HepG2 (cell line): ENCODE measurements around the gene STOM. TPM values are rescaled to one million over a fixed set of nuclear protein-coding genes. Genes with fewer than 3 reads are reported as not detected.

ENCODE experiments used
- ATAC-seq: fragments of 200-7000 bp; cut with Tn5 transposase; 3 replicates; pipeline ENCODE4 v1.9.1; 2020; ENCODE audit warnings: mild to moderate bottlenecking, moderate library complexity
- BruUV-seq: library from RNA; stranded (reverse); fragments of 400-500 nt; replicated peaks from 2 replicates; lab custom pipeline; 2021; lab: Mats Ljungman, UMichigan
- CTCF ChIA-PET: fragments of 300-600 bp; formaldehyde crosslinking; extraction: SDS; loops from one replicate; lab custom pipeline; 2021; ENCODE audit warnings: low total read pairs, inconsistent platforms, low intra/inter-chr PET ratio; lab: Yijun Ruan, JAX
- POLR2A ChIA-PET: fragments of 350-600 bp; sonication (Branson Sonifier 250); formaldehyde crosslinking; loops from one replicate; lab custom pipeline; 2020; ENCODE audit warnings: antibody characterized with exemption, inconsistent platforms; lab: Yijun Ruan, JAX
- DNase-seq: peaks from one replicate; pipeline ENCODE4 v3.0.0-alpha.2; 2015; ENCODE audit warnings: low spot score
- FAIRE-seq: peaks from 3 replicates; lab custom pipeline; 2011; peaks lifted over from hg19 to GRCh38; lab: Jason Lieb, UNC
- H2AFZ ChIP-seq: one replicate; pipeline ENCODE4 v1.6.1; 2011; ENCODE audit warnings: low read length, inconsistent platforms
- H3K27ac ChIP-seq: fragments of 300-600 bp; 3 replicates; pipeline ENCODE4 v1.8.0; 2011; ENCODE audit warnings: mixed run types, mild to moderate bottlenecking, mixed read lengths, low read length, inconsistent platforms; ENCODE audit not compliant: insufficient read depth; ENCODE audit errors: extremely low read length
- H3K27me3 ChIP-seq, 2 experiments: fragments of 200-600 bp in 1 of 2; 2 replicates in 1 of 2; 3 replicates in 1 of 2; pipeline versions ENCODE4 v1.6.0 to v1.8.0; 2011; ENCODE audit warnings: low read length in 2 of 2, mild to moderate bottlenecking in 2 of 2, moderate library complexity in 2 of 2, inconsistent platforms in 1 of 2; ENCODE audit not compliant: insufficient read depth in 2 of 2, control insufficient read depth in 1 of 2
- H3K36me3 ChIP-seq, 2 experiments: fragments of 200-600 bp in 1 of 2; replicated peaks in 1 of 2; 2 replicates in 1 of 2; 3 replicates in 1 of 2; pipeline versions ENCODE4 v1.5.1 to v1.8.0; 2011; ENCODE audit warnings: low read length in 2 of 2, inconsistent platforms in 1 of 2; ENCODE audit not compliant: insufficient read depth in 2 of 2, control insufficient read depth in 1 of 2
- H3K4me1 ChIP-seq: 2 replicates; pipeline ENCODE4 v1.5.1; 2012; ENCODE audit warnings: low read length, inconsistent platforms; ENCODE audit not compliant: insufficient read depth
- H3K4me2 ChIP-seq: 2 replicates; pipeline ENCODE4 v1.6.0; 2011; ENCODE audit warnings: low read depth, low read length, inconsistent platforms
- H3K4me3 ChIP-seq, 3 experiments: fragments of 200-600 bp in 1 of 3; sonication (generic), shearing (Covaris generic) in 1 of 3; replicated peaks in 1 of 3; 2 replicates each; pipeline ENCODE4 v1.5.1; 2011 to 2016; ENCODE audit warnings: low read length in 3 of 3, inconsistent platforms in 2 of 3, low read depth in 2 of 3, mild to moderate bottlenecking in 2 of 3, control low read depth in 1 of 3, mixed read lengths in 1 of 3; ENCODE audit not compliant: insufficient read depth in 1 of 3
- H3K79me2 ChIP-seq: one replicate; pipeline ENCODE4 v1.6.1; 2011; ENCODE audit warnings: low read length, inconsistent platforms; ENCODE audit not compliant: insufficient read depth
- H3K9ac ChIP-seq: 2 replicates; pipeline ENCODE4 v1.6.0; 2011; ENCODE audit warnings: mild to moderate bottlenecking, low read depth, low read length, inconsistent platforms; ENCODE audit not compliant: insufficient read depth
- H3K9me3 ChIP-seq: 2 replicates; pipeline ENCODE4 v1.5.1; 2012; ENCODE audit warnings: mild to moderate bottlenecking, low read length
- H4K20me1 ChIP-seq: 2 replicates; pipeline ENCODE4 v1.6.0; 2011; ENCODE audit warnings: inconsistent platforms, mild to moderate bottlenecking, low read length, moderate library complexity; ENCODE audit not compliant: insufficient read depth
- CAMTA2 ChIP-seq: sonication (generic); formaldehyde crosslinking; IDR thresholded peaks from 2 replicates; pipeline ENCODE4 v1.4.0; 2020; ENCODE audit warnings: mild to moderate bottlenecking, missing genetic modification reagents, borderline replicate concordance
- HMG20A ChIP-seq: IDR thresholded peaks from 2 replicates; pipeline ENCODE4 v1.6.1; 2016; ENCODE audit warnings: borderline replicate concordance
- ISL2 ChIP-seq: sonication (generic); formaldehyde crosslinking; IDR thresholded peaks from 2 replicates; pipeline ENCODE4 v1.5.0; 2020; ENCODE audit warnings: missing genetic modification reagents
- NFE2L2 ChIP-seq: fragments of 150-350 bp; IDR thresholded peaks from 2 replicates; pipeline ENCODE4 v1.6.1; 2014; ENCODE audit warnings: low read length
- SP140L ChIP-seq: sonication (generic); formaldehyde crosslinking; IDR thresholded peaks from 2 replicates; pipeline ENCODE4 v1.4.0; 2020; ENCODE audit warnings: missing genetic modification reagents, borderline replicate concordance
- ZNF674 ChIP-seq: sonication (generic); formaldehyde crosslinking; IDR thresholded peaks from 2 replicates; pipeline ENCODE4 v1.5.0; 2020; ENCODE audit warnings: low read depth, mild to moderate bottlenecking, missing genetic modification reagents
- ZNF761 ChIP-seq: sonication (generic); formaldehyde crosslinking; conservative IDR thresholded peaks from 2 replicates; pipeline ENCODE4 v1.4.0; 2020; ENCODE audit warnings: mild to moderate bottlenecking, missing genetic modification reagents
- ZNF792 ChIP-seq: IDR thresholded peaks from 2 replicates; pipeline ENCODE4 v1.6.1; 2016
- ZNF878 ChIP-seq: sonication (generic); formaldehyde crosslinking; IDR thresholded peaks from 2 replicates; pipeline ENCODE4 v1.8.1; 2023; ENCODE audit warnings: mild to moderate bottlenecking, missing genetic modification reagents, moderate library complexity
- WGBS: methylation state at CpG from one replicate; pipeline ENCODE4 v1.1.6; 2017; ENCODE audit warnings: low lambda C conversion rate; 5-methylcytosine and 5-hydroxymethylcytosine counted together
- in situ Hi-C: cut with HindIII; loops from 2 replicates; pipeline ENCODE4 v1.10.0; 2017; ENCODE audit warnings: low pct_unique_long_range_greater_than_20kb; ENCODE audit not compliant: extremely low pct_ligation_motif_present
- intact Hi-C: fragments of 100-400 bp; cut with micrococcal nuclease; formaldehyde crosslinking; loops from one replicate; pipeline ENCODE4 v1.10.0; 2022; ENCODE audit not compliant: unreplicated experiment
- polyA plus RNA-seq, 8 experiments: library from polyadenylated mRNA; depleted of rRNA in 3 of 8; stranded (reverse) in 7 of 8; unstranded in 1 of 8; fragments of >200 nt; fragmentation: Illumina TruSeq in 4 of 8; extraction: Trizol in 4 of 8; gene quantifications; 2 replicates each; pipeline versions ENCODE4 v1.2.1 to v1.2.3, GENCODE V29; 2011 to 2016; ENCODE audit warnings: low read depth in 4 of 8, missing spikeins in 1 of 8, mixed read lengths in 1 of 8; ENCODE audit not compliant: insufficient read depth in 1 of 8
- total RNA-seq, 5 experiments: library from RNA; depleted of rRNA; stranded (reverse); fragments of >200 nt; fragmentation: Illumina TruSeq; extraction: Trizol; gene quantifications; 2 replicates each; pipeline ENCODE4 v1.2.3, GENCODE V29; 2016; ENCODE audit warnings: low read depth in 1 of 5
- TF ChIP-seq, protein P1 (sequence below): sonication (generic); formaldehyde crosslinking; IDR thresholded peaks from 2 replicates; pipeline ENCODE4 v1.8.0; 2022; ENCODE audit warnings: missing genetic modification reagents, mild to moderate bottlenecking, borderline replicate concordance
- TF ChIP-seq, protein P2 (sequence below): sonication (generic); formaldehyde crosslinking; IDR thresholded peaks from 2 replicates; pipeline ENCODE4 v1.4.0; 2020; ENCODE audit warnings: missing genetic modification reagents

Gene STOM
- total and polyA plus RNA-seq, 2 of the 13 experiments (the other 11 are each of a cell fraction or from before 2014, with no cell fraction given), result 43.6 to 165 TPM

GRCh38 chr9:121353241-121354061 is 16.6 kb downstream of the STOM start:
- FAIRE-seq (no peak), DNase-seq (no peak), ATAC-seq (no peak)
- WGBS, result 94% methylated on average over 9 of the region's 9 CpGs
- intact Hi-C loops, result no loop called here
- ChIA-PET POLR2A (no interaction called here), CTCF (no interaction called here)
- Histone ChIP-seq H2AFZ (no peak overlapping the region), H3K4me2 (no peak overlapping the region), H3K9ac (no peak overlapping the region), H3K27ac (no peak overlapping the region), H3K36me3 (peaks cover 14 to 40% of the 10 kb centered on the region in 2 experiments), H3K9me3 (no peaks in the 10 kb centered on the region), H3K79me2 (no peaks in the 10 kb centered on the region), H4K20me1 (peaks cover 3% of the 10 kb centered on the region; the same call in 1 of the 2 replicates), H3K27me3 (no peaks in the 10 kb centered on the region), H3K4me3 (no peak overlapping the region), H3K4me1 (no peaks in the 10 kb centered on the region)
- in situ Hi-C loops, result no loop called here
- no TSS peak for BruUV-seq
- TF ChIP-seq, protein P1, sequence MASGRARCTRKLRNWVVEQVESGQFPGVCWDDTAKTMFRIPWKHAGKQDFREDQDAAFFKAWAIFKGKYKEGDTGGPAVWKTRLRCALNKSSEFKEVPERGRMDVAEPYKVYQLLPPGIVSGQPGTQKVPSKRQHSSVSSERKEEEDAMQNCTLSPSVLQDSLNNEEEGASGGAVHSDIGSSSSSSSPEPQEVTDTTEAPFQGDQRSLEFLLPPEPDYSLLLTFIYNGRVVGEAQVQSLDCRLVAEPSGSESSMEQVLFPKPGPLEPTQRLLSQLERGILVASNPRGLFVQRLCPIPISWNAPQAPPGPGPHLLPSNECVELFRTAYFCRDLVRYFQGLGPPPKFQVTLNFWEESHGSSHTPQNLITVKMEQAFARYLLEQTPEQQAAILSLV (CRISPR knock-in tag), result no peak
- TF ChIP-seq HMG20A (CRISPR knock-in tag), result no peak
- no peak for TF ChIP-seq ZNF878 (CRISPR knock-in tag)
- TF ChIP-seq SP140L (CRISPR knock-in tag), result no peak
- no peak for TF ChIP-seq CAMTA2 (CRISPR knock-in tag)
- TF ChIP-seq ISL2 (CRISPR knock-in tag), result no peak
- no peak for TF ChIP-seq NFE2L2
- TF ChIP-seq, protein P2, sequence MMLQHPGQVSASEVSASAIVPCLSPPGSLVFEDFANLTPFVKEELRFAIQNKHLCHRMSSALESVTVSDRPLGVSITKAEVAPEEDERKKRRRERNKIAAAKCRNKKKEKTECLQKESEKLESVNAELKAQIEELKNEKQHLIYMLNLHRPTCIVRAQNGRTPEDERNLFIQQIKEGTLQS (CRISPR knock-in tag), result no peak
- TF ChIP-seq ZNF674, result no peak
- no peak for TF ChIP-seq ZNF792 (CRISPR knock-in tag)
- TF ChIP-seq ZNF761 (CRISPR knock-in tag), result no peak
